HCT116 (cell line): ENCODE results near the gene KCND3. TPM values are rescaled to one million over a fixed set of nuclear protein-coding genes. Genes with fewer than 3 reads are reported as not detected.

Experiments used
- ATAC-seq: fragments of 200-7000 bp; cut with Tn5 transposase; 2 replicates; pipeline ENCODE4 v1.9.1; 2020; ENCODE audit warnings: mild to moderate bottlenecking, moderate library complexity
- BruUV-seq: library from RNA; stranded (reverse); fragments of 400-500 nt; replicated peaks from 2 replicates; lab custom pipeline; 2021; lab: Mats Ljungman, UMichigan
- CTCF ChIA-PET: fragments of 300-600 bp; sonication (Branson Sonifier 250); formaldehyde crosslinking; loops from one replicate; lab custom pipeline; 2021; ENCODE audit warnings: antibody characterized with exemption; lab: Charles Lee
- POLR2A ChIA-PET: fragments of 300-600, 350-600 bp; sonication (Branson Sonifier 250); formaldehyde crosslinking; loops from one replicate; lab custom pipeline; 2021; ENCODE audit warnings: antibody characterized with exemption; lab: Charles Lee
- RAD21 ChIA-PET, 2 experiments: fragments of 300-600 bp; sonication (Branson Sonifier 250); formaldehyde crosslinking; loops; one replicate each; lab custom pipeline; 2023; ENCODE audit warnings: low total read pairs in 2 of 2; ENCODE audit not compliant: uncharacterized antibody in 2 of 2, unreplicated experiment in 2 of 2, low non-redundant PET in 1 of 2; lab: Charles Lee
- DNase-seq: peaks from one replicate; pipeline ENCODE4 v3.0.0-alpha.2; 2010; ENCODE audit warnings: low read depth, low spot score
- H2AFZ ChIP-seq: fragments of 200-600 bp; shearing (Covaris generic), sonication (generic); 2 replicates; pipeline ENCODE4 v1.6.1; 2017; ENCODE audit warnings: low read depth, mixed run types, mixed read lengths, antibody characterized with exemption, low read length; ENCODE audit not compliant: poor library complexity, severe bottlenecking
- H3K27ac ChIP-seq: 2 replicates; pipeline ENCODE4 v1.5.1; 2012; ENCODE audit warnings: low read depth, low read length
- H3K27me3 ChIP-seq: fragments of 200-600 bp; sonication (generic); 2 replicates; pipeline ENCODE4 v1.6.1; 2016; ENCODE audit warnings: mixed run types, low read length, mixed read lengths; ENCODE audit not compliant: insufficient read depth
- H3K36me3 ChIP-seq, 2 experiments: fragments of 200-500 bp in 1 of 2; fragments of 200-600 bp in 1 of 2; sonication (Bioruptor generic) in 1 of 2; sonication (generic) in 1 of 2; 2 replicates each; pipeline versions ENCODE4 v1.5.1 to v1.6.1; 2014 to 2016; ENCODE audit warnings: low read length in 2 of 2, inconsistent platforms in 1 of 2, mixed read lengths in 1 of 2, mixed run types in 1 of 2; ENCODE audit not compliant: insufficient read depth in 2 of 2, control insufficient read depth in 1 of 2
- H3K4me1 ChIP-seq, 2 experiments: fragments of 200-600 bp in 1 of 2; sonication (generic) in 1 of 2; 2 replicates each; pipeline versions ENCODE4 v1.5.1 to v1.6.1; 2012 to 2017; ENCODE audit warnings: low read length in 2 of 2, inconsistent platforms in 1 of 2, mild to moderate bottlenecking in 1 of 2, mixed read lengths in 1 of 2, mixed run types in 1 of 2, moderate library complexity in 1 of 2; ENCODE audit not compliant: insufficient read depth in 2 of 2, control insufficient read depth in 1 of 2
- H3K4me2 ChIP-seq: fragments of 200-600 bp; sonication (generic); 2 replicates; pipeline ENCODE4 v1.6.1; 2017; ENCODE audit warnings: mixed run types, low read length, mixed read lengths
- H3K4me3 ChIP-seq, 2 experiments: fragments of 200-600 bp in 1 of 2; sonication (generic) in 1 of 2; replicated peaks in 1 of 2; 2 replicates each; pipeline ENCODE4 v1.5.1; 2011 to 2016; ENCODE audit warnings: low read length in 2 of 2, control low read depth in 1 of 2, low read depth in 1 of 2, mild to moderate bottlenecking in 1 of 2, mixed read lengths in 1 of 2, mixed run types in 1 of 2
- H3K79me2 ChIP-seq: fragments of 200-600 bp; sonication (generic); 2 replicates; pipeline ENCODE4 v1.6.1; 2017; ENCODE audit warnings: mild to moderate bottlenecking, mixed run types, low read length, moderate library complexity, mixed read lengths; ENCODE audit not compliant: insufficient read depth
- H3K9ac ChIP-seq: fragments of 200-600 bp; sonication (generic); 2 replicates; pipeline ENCODE4 v1.6.1; 2016; ENCODE audit warnings: low read length, mixed read lengths
- H3K9me2 ChIP-seq: fragments of 200-600 bp; sonication (generic), shearing (Covaris generic); 2 replicates; pipeline ENCODE4 v1.6.1; 2017; ENCODE audit warnings: mixed run types, mild to moderate bottlenecking, moderate library complexity; ENCODE audit not compliant: insufficient read depth
- H3K9me3 ChIP-seq, 2 experiments: fragments of 200-500 bp in 1 of 2; fragments of 200-600 bp in 1 of 2; sonication (Bioruptor generic) in 1 of 2; sonication (generic) in 1 of 2; 2 replicates each; pipeline ENCODE4 v1.6.1; 2014 to 2017; ENCODE audit warnings: low read length in 2 of 2, mixed read lengths in 2 of 2, inconsistent platforms in 1 of 2, low read depth in 1 of 2, mild to moderate bottlenecking in 1 of 2, mixed run types in 1 of 2, moderate library complexity in 1 of 2; ENCODE audit not compliant: control insufficient read depth in 1 of 2, insufficient read depth in 1 of 2
- H4K20me1 ChIP-seq: fragments of 200-600 bp; sonication (generic), shearing (Covaris generic); 2 replicates; pipeline ENCODE4 v1.6.1; 2017; ENCODE audit warnings: mixed run types, mild to moderate bottlenecking, moderate library complexity; ENCODE audit not compliant: insufficient read depth
- ATF3 ChIP-seq: IDR thresholded peaks from 2 replicates; pipeline ENCODE4 v1.6.1; 2012
- CBX3 ChIP-seq: IDR thresholded peaks from 2 replicates; pipeline ENCODE4 v1.6.1; 2012; ENCODE audit warnings: low read depth
- EGR1 ChIP-seq: IDR thresholded peaks from 2 replicates; pipeline ENCODE4 v1.6.1; 2012; ENCODE audit warnings: low read depth
- EZH2 ChIP-seq: fragments of 200-600 bp; sonication (generic); IDR thresholded peaks from 2 replicates; pipeline ENCODE4 v1.6.1; 2017; ENCODE audit warnings: antibody characterized with exemption, mixed run types
- EZH2phosphoT487 ChIP-seq: fragments of 200-600 bp; IDR thresholded peaks from 2 replicates; pipeline ENCODE4 v1.6.1; 2018; ENCODE audit warnings: antibody characterized with exemption, borderline replicate concordance
- POLR2A ChIP-seq: IDR thresholded peaks from 2 replicates; pipeline ENCODE4 v1.7.0; 2011; ENCODE audit warnings: borderline replicate concordance; ENCODE audit not compliant: insufficient read depth, insufficient read length; ENCODE audit errors: extremely low read depth
- RAD21 ChIP-seq: IDR thresholded peaks from 2 replicates; pipeline ENCODE4 v1.6.1; 2012; ENCODE audit warnings: low read depth, mild to moderate bottlenecking
- SIN3A ChIP-seq: IDR thresholded peaks from 2 replicates; pipeline ENCODE4 v1.6.1; 2012; ENCODE audit warnings: low read depth
- SRF ChIP-seq: IDR thresholded peaks from 2 replicates; pipeline ENCODE4 v1.6.1; 2012; ENCODE audit warnings: low read depth
- TCF7L2 ChIP-seq: IDR thresholded peaks from 2 replicates; pipeline ENCODE4 v1.7.0; 2011; ENCODE audit warnings: borderline replicate concordance, inconsistent platforms; ENCODE audit not compliant: insufficient read depth, insufficient read length; ENCODE audit errors: extremely low read depth
- intact Hi-C: fragments of 100-400 bp; cut with micrococcal nuclease; formaldehyde crosslinking; loops from 2 replicates; pipeline ENCODE4 v1.10.0; 2022
- total RNA-seq: library from RNA; stranded (reverse); gene quantifications from one replicate; pipeline ENCODE4 v1.2.1, GENCODE V29; 2021; ENCODE audit not compliant: unreplicated experiment
- TF ChIP-seq, protein P1 (sequence below), 3 experiments: fragments of 200-600 bp in 1 of 3; sonication (generic) in 1 of 3; IDR thresholded peaks in 2 of 3; conservative IDR thresholded peaks in 1 of 3; 2 replicates each; pipeline ENCODE4 v1.5.1; 2012 to 2017; ENCODE audit warnings: low read depth in 2 of 3, low read length in 2 of 3, antibody characterized with exemption in 1 of 3, borderline replicate concordance in 1 of 3, control low read depth in 1 of 3, mild to moderate bottlenecking in 1 of 3, mixed read lengths in 1 of 3, mixed run types in 1 of 3, moderate library complexity in 1 of 3; ENCODE audit not compliant: insufficient read depth in 1 of 3

KCND3 gene
- total RNA-seq, 1 experiment from 2014 or later, result 0.44 TPM

GRCh38 chr1:111795401-111795800 lies 194.1 kb downstream of the KCND3 start:
- Histone ChIP-seq H3K79me2 (no peaks in the 10 kb centered on the region), H3K9ac (no peak overlapping the region), H3K4me1 (no peaks in the 10 kb centered on the region), H3K27me3 (peaks cover 40% of the 10 kb centered on the region), H3K9me2 (no peaks in the 10 kb centered on the region), H3K4me2 (no peak overlapping the region), H2AFZ (no peak overlapping the region)
- RAD21 ChIA-PET, result no interaction called here
- CTCF ChIA-PET, result no interaction called here
- no peak for ATAC-seq
- TF ChIP-seq RAD21, result no peak
- no peak for TF ChIP-seq TCF7L2
- no peak for TF ChIP-seq EZH2phosphoT487
- TF ChIP-seq, all 23 proteins: peak for 0
- intact Hi-C loops, result loop anchor here (10.0 kb wide), 1 partner anchor 539 kb away; no protein-coding TSS in a partner anchor
- no peaks in the 10 kb centered on the region for H4K20me1 ChIP-seq
- no peak overlapping the region for H3K27ac ChIP-seq
- DNase-seq, result no peak
- H3K9me3 ChIP-seq, result no peaks in the 10 kb centered on the region
- no peak overlapping the region for H3K4me3 ChIP-seq
- H3K36me3 ChIP-seq, result no peaks in the 10 kb centered on the region
- BruUV-seq, result no TSS peak
- POLR2A ChIA-PET, result no interaction called here

- ChIA-PET CTCF (no interaction called here), POLR2A (no interaction called here), RAD21 (no interaction called here)
- Histone ChIP-seq H3K4me2 (no peak overlapping the region), H3K4me1 (no peaks in the 10 kb centered on the region), H3K27me3 (peaks cover 40% of the 10 kb centered on the region), H3K27ac (no peak overlapping the region), H3K9me2 (no peaks in the 10 kb centered on the region), H3K79me2 (no peaks in the 10 kb centered on the region), H4K20me1 (no peaks in the 10 kb centered on the region), H3K9me3 (no peaks in the 10 kb centered on the region), H3K36me3 (no peaks in the 10 kb centered on the region), H3K4me3 (no peak overlapping the region), H2AFZ (no peak overlapping the region), H3K9ac (no peak overlapping the region)
- no TSS peak for BruUV-seq
- DNase-seq (no peak), ATAC-seq (no peak)
- intact Hi-C loops, result loop anchor here (10.0 kb wide), 1 partner anchor 541 kb away; no protein-coding TSS in a partner anchor
- TF ChIP-seq, protein P1, sequence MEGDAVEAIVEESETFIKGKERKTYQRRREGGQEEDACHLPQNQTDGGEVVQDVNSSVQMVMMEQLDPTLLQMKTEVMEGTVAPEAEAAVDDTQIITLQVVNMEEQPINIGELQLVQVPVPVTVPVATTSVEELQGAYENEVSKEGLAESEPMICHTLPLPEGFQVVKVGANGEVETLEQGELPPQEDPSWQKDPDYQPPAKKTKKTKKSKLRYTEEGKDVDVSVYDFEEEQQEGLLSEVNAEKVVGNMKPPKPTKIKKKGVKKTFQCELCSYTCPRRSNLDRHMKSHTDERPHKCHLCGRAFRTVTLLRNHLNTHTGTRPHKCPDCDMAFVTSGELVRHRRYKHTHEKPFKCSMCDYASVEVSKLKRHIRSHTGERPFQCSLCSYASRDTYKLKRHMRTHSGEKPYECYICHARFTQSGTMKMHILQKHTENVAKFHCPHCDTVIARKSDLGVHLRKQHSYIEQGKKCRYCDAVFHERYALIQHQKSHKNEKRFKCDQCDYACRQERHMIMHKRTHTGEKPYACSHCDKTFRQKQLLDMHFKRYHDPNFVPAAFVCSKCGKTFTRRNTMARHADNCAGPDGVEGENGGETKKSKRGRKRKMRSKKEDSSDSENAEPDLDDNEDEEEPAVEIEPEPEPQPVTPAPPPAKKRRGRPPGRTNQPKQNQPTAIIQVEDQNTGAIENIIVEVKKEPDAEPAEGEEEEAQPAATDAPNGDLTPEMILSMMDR (IDR thresholded peaks at IDR 0.05 in 2 of 3, conservative IDR thresholded peaks at IDR 0.05 in 1 of 3; ENCODE audit: borderline replicate concordance in 1 of 3, insufficient read depth in 1 of 3, low read depth in 2 of 3, low read length in 2 of 3), result no peak
- TF ChIP-seq EGR1, result no peak
- no peak for TF ChIP-seq EZH2
- no peak for TF ChIP-seq POLR2A
- TF ChIP-seq ATF3, result no peak
- no peak for TF ChIP-seq CBX3
- TF ChIP-seq SRF, result no peak
- no peak for TF ChIP-seq SIN3A
Measured at GRCh38 chr1:111793923-111794322, 195.5 kb downstream of the KCND3 start.
